ENCODE results near the gene CDC14B. TPM values are rescaled to one million over a fixed set of nuclear protein-coding genes. Genes with fewer than 3 reads are reported as not detected.

Gene CDC14B
- total RNA-seq, 1 donor from 2014 or later = 38.1 TPM

DNA sequence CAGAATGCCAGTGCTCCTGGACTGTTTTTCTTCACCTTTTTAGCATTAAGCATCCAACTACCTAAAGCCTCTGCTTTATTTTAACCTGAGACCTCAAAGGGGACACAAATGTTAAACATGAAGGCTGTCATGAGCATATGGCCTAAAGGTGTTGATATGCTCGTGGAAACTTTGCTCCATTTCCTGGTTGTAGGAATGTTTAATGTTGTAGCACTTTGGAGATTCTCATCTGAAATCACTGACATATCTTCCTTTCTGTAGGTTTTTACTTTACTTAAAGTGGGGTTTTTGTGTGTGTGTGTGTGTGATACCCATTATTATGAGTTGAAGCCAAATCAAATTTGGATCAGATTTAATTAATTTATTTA lies 132.6 kb downstream of the CDC14B start:
- H3K27ac ChIP-seq = no peak overlapping the region
- no peaks in the 10 kb centered on the region for H3K27me3 ChIP-seq
- H3K4me1 ChIP-seq = no peaks in the 10 kb centered on the region
- no peak overlapping the region for H3K4me2 ChIP-seq
- TF ChIP-seq EZH2phosphoT487 (IDR thresholded peaks at IDR 0.05) (no peak), EZH2 (IDR thresholded peaks at IDR 0.05) (no peak)
- TF ChIP-seq, protein P1, sequence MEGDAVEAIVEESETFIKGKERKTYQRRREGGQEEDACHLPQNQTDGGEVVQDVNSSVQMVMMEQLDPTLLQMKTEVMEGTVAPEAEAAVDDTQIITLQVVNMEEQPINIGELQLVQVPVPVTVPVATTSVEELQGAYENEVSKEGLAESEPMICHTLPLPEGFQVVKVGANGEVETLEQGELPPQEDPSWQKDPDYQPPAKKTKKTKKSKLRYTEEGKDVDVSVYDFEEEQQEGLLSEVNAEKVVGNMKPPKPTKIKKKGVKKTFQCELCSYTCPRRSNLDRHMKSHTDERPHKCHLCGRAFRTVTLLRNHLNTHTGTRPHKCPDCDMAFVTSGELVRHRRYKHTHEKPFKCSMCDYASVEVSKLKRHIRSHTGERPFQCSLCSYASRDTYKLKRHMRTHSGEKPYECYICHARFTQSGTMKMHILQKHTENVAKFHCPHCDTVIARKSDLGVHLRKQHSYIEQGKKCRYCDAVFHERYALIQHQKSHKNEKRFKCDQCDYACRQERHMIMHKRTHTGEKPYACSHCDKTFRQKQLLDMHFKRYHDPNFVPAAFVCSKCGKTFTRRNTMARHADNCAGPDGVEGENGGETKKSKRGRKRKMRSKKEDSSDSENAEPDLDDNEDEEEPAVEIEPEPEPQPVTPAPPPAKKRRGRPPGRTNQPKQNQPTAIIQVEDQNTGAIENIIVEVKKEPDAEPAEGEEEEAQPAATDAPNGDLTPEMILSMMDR (IDR thresholded peaks at IDR 0.05) = no peak
- Mint-ChIP-seq H3K27ac (no peak overlapping the region), H3K36me3 (peaks cover 40% of the 10 kb centered on the region), H3K9me3 (no peaks in the 10 kb centered on the region), H3K27me3 (ENCODE audit: insufficient read depth, low read depth) (peaks cover 2% of the 10 kb centered on the region), H3K4me3 (no peak overlapping the region), H3K4me1 (peaks cover 7% of the 10 kb centered on the region)
- no peak for DNase-seq (ENCODE audit: low spot score)
- H3K36me3 ChIP-seq = no peaks in the 10 kb centered on the region
- H2AFZ ChIP-seq (replicated peaks) = no peak overlapping the region
- no peak overlapping the region for H3K4me3 ChIP-seq
- no peaks in the 10 kb centered on the region for H3K79me2 ChIP-seq (ENCODE audit: low read depth)
- no peaks in the 10 kb centered on the region for H3K9me3 ChIP-seq (ENCODE audit: low read depth)
- no peaks in the 10 kb centered on the region for H3F3A ChIP-seq (ENCODE audit: low read depth)
- no peaks in the 10 kb centered on the region for H4K20me1 ChIP-seq (ENCODE audit: low read depth)
- H3K9ac ChIP-seq = no peak overlapping the region

DNA sequence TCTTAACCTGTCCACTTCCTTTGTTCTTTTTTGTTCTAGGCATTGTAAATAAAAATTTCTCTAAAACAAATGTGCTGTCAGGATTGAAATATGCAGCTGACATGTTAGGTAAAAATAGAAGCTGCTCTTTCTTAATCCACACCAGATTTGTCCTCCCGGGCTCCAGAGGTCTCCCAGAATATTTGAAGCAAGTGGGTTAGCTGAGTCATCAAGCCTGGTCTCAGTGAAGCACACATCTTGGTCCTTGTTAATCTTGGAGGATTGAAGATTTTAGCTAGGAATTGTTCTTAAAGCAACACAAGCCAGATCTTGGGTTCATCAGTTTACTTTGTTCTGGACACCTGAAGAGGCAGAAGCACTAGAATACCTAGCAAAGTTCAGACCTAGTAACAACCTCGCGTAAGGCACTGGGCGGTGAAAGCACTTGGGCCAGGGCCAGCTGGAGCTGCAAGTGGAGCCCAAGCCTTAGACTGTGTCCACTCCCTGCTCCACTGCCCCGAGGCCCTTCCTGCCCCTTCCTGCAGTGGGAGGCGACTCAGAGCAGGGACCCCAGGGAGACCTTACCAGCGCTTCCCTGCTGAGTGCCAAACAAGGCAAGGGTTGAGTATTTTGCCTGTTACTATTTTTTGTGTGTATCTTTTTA lies 133.1 kb downstream of the CDC14B start:
- Histone ChIP-seq H3K79me2 (ENCODE audit: low read depth) (no peaks in the 10 kb centered on the region), H3F3A (ENCODE audit: low read depth) (no peaks in the 10 kb centered on the region), H3K4me3 (no peak overlapping the region), H3K36me3 (no peaks in the 10 kb centered on the region), H3K9ac (no peak overlapping the region), H3K4me2 (no peak overlapping the region), H2AFZ (replicated peaks) (no peak overlapping the region), H3K27ac (no peak overlapping the region), H3K9me3 (ENCODE audit: low read depth) (no peaks in the 10 kb centered on the region), H3K27me3 (no peaks in the 10 kb centered on the region), H3K4me1 (no peaks in the 10 kb centered on the region), H4K20me1 (ENCODE audit: low read depth) (no peaks in the 10 kb centered on the region)
- H3K27ac Mint-ChIP-seq = no peak overlapping the region
- TF ChIP-seq, protein P1 (IDR thresholded peaks at IDR 0.05) = no peak
- TF ChIP-seq EZH2 (IDR thresholded peaks at IDR 0.05) (no peak), EZH2phosphoT487 (IDR thresholded peaks at IDR 0.05) (no peak)
- H3K36me3 Mint-ChIP-seq = peaks cover 38% of the 10 kb centered on the region
- H3K9me3 Mint-ChIP-seq = no peaks in the 10 kb centered on the region
- H3K4me3 Mint-ChIP-seq = no peak overlapping the region
- no peak for DNase-seq (ENCODE audit: low spot score)
- H3K27me3 Mint-ChIP-seq (ENCODE audit: insufficient read depth, low read depth) = peaks cover 2% of the 10 kb centered on the region
- H3K4me1 Mint-ChIP-seq = peaks cover 5% of the 10 kb centered on the region

- H3K27ac ChIP-seq = no peak overlapping the region
- no peaks in the 10 kb centered on the region for H3K4me1 ChIP-seq
- no peak overlapping the region for H3K4me2 ChIP-seq
- no peaks in the 10 kb centered on the region for H3K9me3 Mint-ChIP-seq
- no peaks in the 10 kb centered on the region for H3K79me2 ChIP-seq (ENCODE audit: low read depth)
- H3K27me3 ChIP-seq = no peaks in the 10 kb centered on the region
- H3K27me3 Mint-ChIP-seq (ENCODE audit: insufficient read depth, low read depth) = peaks cover 3% of the 10 kb centered on the region
- no peak for DNase-seq (ENCODE audit: low spot score)
- peaks cover 3% of the 10 kb centered on the region for H3K4me1 Mint-ChIP-seq
- no peak for TF ChIP-seq EZH2phosphoT487 (IDR thresholded peaks at IDR 0.05)
- no peak for TF ChIP-seq EZH2 (IDR thresholded peaks at IDR 0.05)
- TF ChIP-seq, protein P1 (IDR thresholded peaks at IDR 0.05) = no peak
- H3K4me3 Mint-ChIP-seq = no peak overlapping the region
- no peaks in the 10 kb centered on the region for H3F3A ChIP-seq (ENCODE audit: low read depth)
- no peaks in the 10 kb centered on the region for H3K36me3 ChIP-seq
- H2AFZ ChIP-seq (replicated peaks) = no peak overlapping the region
- H3K4me3 ChIP-seq = no peak overlapping the region
- no peaks in the 10 kb centered on the region for H4K20me1 ChIP-seq (ENCODE audit: low read depth)
- H3K27ac Mint-ChIP-seq = no peak overlapping the region
- H3K9me3 ChIP-seq (ENCODE audit: low read depth) = no peaks in the 10 kb centered on the region
- no peak overlapping the region for H3K9ac ChIP-seq
- peaks cover 37% of the 10 kb centered on the region for H3K36me3 Mint-ChIP-seq
Measured at GRCh38 chr9:96485280-96485679, 134.4 kb downstream of the CDC14B start.
